DLD1 (cell line): ENCODE measurements around the gene WDR5B.
"Not testable (repeated sequence)": the region's sequence is repeated elsewhere in the genome, so short reads cannot be mapped to it uniquely, and the experiment has no call there.

Experiments
- in situ Hi-C: cut with HindIII; loops from 2 replicates; pipeline ENCODE4 v1.10.0; 2017; ENCODE audit warnings: low sequenced_read_pairs

The WDR5B gene

DNA sequence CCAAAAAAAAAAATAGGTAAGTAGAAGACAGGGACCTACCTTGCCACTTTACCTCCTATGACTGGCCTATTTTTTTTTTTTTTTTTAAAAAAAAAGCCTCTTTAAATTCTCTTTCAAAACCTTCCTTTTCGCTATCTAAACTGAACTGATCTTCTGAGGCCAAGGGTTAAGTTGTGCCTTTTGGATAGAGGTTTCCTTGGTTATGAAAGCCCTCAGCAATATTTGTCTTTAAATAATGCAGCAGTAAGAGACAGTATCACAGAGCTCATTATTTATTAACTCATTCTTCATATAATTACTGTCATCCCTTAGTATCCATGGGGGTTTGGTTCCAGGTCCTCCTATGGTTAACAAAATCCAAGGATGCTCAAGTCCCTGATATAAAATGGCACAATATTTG, 41.8 kb downstream of the WDR5B start:
- in situ Hi-C loops: no loop called here

DNA sequence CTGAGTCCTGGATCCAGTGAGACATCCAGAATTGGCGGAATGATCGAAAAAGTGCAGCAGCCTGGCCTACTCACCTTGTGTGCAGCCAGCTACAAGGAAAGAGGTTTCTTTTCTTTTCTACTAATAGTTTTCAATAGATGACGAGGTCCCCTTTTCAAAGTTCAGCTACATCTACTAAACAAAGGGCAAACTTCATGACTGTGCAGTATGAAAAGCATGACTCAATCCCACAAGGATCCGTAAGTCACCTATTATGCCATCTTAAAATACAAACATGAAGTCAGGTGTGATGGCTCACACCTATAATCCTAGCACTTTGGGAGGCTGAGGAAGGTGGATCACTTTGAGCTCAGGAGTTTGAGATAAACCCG, 49.5 kb downstream of the WDR5B start:
- in situ Hi-C loops: no loop called here

DNA sequence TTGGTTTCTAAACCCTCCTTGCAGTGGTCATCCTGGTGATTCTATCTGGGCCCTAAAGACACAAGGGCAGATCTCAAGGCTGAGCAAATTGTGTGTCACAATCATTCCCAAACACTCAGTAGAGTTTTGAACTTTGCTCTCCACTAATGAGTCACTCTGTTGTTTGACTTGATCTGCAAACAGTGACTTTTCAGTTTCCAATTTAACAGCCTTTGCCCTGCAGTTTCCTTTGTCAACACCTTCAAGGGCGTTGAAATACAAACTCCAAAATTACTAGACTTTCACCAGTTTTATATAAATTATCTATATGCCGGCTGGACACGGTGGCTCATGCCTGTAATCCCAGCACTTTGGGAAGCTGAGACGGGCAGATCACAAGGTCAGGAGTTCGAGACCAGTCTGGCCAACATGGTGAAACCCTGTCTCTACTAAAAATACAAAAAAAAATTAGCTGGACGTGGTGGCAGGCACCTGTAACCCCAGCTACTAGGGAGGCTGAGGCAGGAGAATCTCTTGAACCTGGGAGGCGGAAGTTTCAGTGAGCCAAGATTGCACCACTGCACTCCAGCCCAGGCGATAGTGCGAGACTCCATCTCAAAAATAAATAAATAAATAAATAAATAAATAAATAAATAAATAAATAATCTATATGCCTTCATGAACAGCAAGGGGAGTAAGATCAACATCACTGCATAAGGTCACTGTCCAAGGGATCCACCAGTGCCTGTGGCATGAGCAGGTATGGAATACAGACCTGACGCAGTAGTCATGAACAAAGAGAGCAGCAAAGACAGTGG, 50.1 kb downstream of the WDR5B start:
- in situ Hi-C loops: not testable (repeated sequence)

DNA sequence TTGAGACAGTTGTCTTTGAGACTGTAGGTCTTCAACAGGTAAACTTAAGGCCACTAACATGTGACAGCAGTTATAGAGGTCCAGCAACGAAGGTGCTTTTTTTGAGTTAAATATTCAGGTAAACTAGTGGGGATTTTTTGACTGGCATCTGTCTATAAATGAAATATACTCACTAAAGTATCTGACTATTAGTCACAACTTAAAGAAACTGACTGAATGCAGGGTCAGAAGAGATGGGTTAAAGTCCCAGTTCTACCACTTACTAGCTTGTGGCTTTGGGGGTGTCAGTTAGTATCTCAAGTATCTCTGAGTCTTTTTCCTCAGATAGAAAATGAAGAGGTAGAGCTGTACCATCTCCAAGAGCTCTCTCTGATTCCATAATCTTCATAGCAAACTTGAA, 50.8 kb downstream of the WDR5B start:
- in situ Hi-C loops: no loop called here

DNA sequence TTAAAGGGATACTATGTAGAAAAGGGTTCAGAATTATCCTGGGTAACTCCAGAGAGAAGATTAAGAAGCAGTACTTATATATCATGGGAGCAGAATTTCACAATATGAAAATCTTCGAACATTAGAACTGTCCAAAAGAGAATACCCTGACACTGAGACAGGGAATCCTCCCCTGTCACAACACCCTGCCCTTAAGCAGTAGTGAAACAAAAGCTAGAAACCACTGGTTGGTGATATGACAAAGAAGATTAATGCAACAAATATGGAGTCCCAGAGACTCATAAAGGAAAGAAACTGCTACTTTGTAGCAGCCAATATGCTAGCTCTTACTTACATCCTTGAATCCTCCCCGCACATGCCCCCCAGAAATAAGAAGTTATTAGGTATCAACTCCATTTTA, 51.4 kb downstream of the WDR5B start:
- in situ Hi-C loops: no loop called here
